Loucy (cell line): ENCODE measurements around the gene IL23R.

Experiments
- H2AFZ ChIP-seq: fragments of 200-600 bp; sonication (generic); 2 replicates; pipeline ENCODE4 v1.6.0; 2016; ENCODE audit warnings: antibody characterized with exemption, mild to moderate bottlenecking, low read length, moderate library complexity
- H3F3A ChIP-seq: fragments of 200-600 bp; 2 replicates; pipeline ENCODE4 v1.6.0; 2016; ENCODE audit warnings: antibody characterized with exemption, low read depth, mild to moderate bottlenecking
- H3K27me3 ChIP-seq: fragments of 200-600 bp; sonication (generic); 2 replicates; pipeline ENCODE4 v1.6.1; 2014; ENCODE audit warnings: low read length, mild to moderate bottlenecking; ENCODE audit not compliant: insufficient read depth, poor library complexity, severe bottlenecking
- H3K36me3 ChIP-seq: fragments of 200-600 bp; sonication (generic); 2 replicates; pipeline ENCODE4 v1.6.1; 2016; ENCODE audit warnings: low read length; ENCODE audit not compliant: insufficient read depth
- H3K4me1 ChIP-seq: fragments of 200-600 bp; sonication (generic); 2 replicates; pipeline ENCODE4 v1.5.1; 2014; ENCODE audit warnings: low read length, mild to moderate bottlenecking; ENCODE audit not compliant: insufficient read depth, poor library complexity, severe bottlenecking
- H3K4me2 ChIP-seq: fragments of 200-600 bp; sonication (generic); 2 replicates; pipeline ENCODE4 v1.6.0; 2014; ENCODE audit warnings: antibody characterized with exemption, low read length, low read depth, mild to moderate bottlenecking; ENCODE audit not compliant: poor library complexity, severe bottlenecking
- H3K4me3 ChIP-seq: fragments of 200-600 bp; sonication (generic); 2 replicates; pipeline ENCODE4 v1.5.1; 2014; ENCODE audit warnings: low read length, mild to moderate bottlenecking, mixed read lengths; ENCODE audit not compliant: poor library complexity, severe bottlenecking
- H3K79me2 ChIP-seq: fragments of 200-600 bp; sonication (generic); 2 replicates; pipeline ENCODE4 v1.6.1; 2014; ENCODE audit warnings: low read length; ENCODE audit not compliant: insufficient read depth
- H3K9ac ChIP-seq: fragments of 200-600 bp; sonication (generic); 2 replicates; pipeline ENCODE4 v1.6.0; 2014; ENCODE audit warnings: mild to moderate bottlenecking, low read depth, low read length, moderate library complexity; ENCODE audit not compliant: poor library complexity, severe bottlenecking
- H3K9me2 ChIP-seq: fragments of 200-600 bp; sonication (generic); replicated peaks from 2 replicates; pipeline ENCODE4 v1.6.1; 2016; ENCODE audit warnings: low read depth, low read length, mixed read lengths
- H3K9me3 ChIP-seq: fragments of 200-600 bp; sonication (generic); 2 replicates; pipeline ENCODE4 v1.6.1; 2014; ENCODE audit warnings: mild to moderate bottlenecking, antibody characterized with exemption, low read length, low read depth; ENCODE audit not compliant: insufficient read depth
- H4K20me1 ChIP-seq: fragments of 200-600 bp; sonication (generic); 2 replicates; pipeline ENCODE4 v1.6.0; 2014; ENCODE audit warnings: antibody characterized with exemption, low read length, mild to moderate bottlenecking; ENCODE audit not compliant: insufficient read depth, poor library complexity, severe bottlenecking
- CTCF ChIP-seq: fragments of 200-600 bp; sonication (generic); conservative IDR thresholded peaks from 2 replicates; pipeline ENCODE4 v1.5.1; 2014; ENCODE audit warnings: mild to moderate bottlenecking, antibody characterized with exemption, low read length
- EZH2phosphoT487 ChIP-seq: fragments of 200-600 bp; IDR thresholded peaks from 2 replicates; pipeline ENCODE4 v1.6.1; 2018; ENCODE audit warnings: antibody characterized with exemption, mild to moderate bottlenecking, moderate library complexity, borderline replicate concordance

Gene IL23R

GRCh38 chr1:67294836-67295617 is 128.8 kb downstream of the IL23R start:
- H3K36me3 ChIP-seq, result no peaks in the 10 kb centered on the region
- H3K4me3 ChIP-seq, result no peak overlapping the region
- H3K79me2 ChIP-seq, result no peaks in the 10 kb centered on the region
- H3K9me3 ChIP-seq, result no peaks in the 10 kb centered on the region
- no peak overlapping the region for H3K4me2 ChIP-seq
- peaks cover 5% of the 10 kb centered on the region for H3K4me1 ChIP-seq
- no peaks in the 10 kb centered on the region for H3K27me3 ChIP-seq
- H3F3A ChIP-seq, result no peaks in the 10 kb centered on the region
- no peak overlapping the region for H2AFZ ChIP-seq
- H3K9me2 ChIP-seq, result no peaks in the 10 kb centered on the region
- H4K20me1 ChIP-seq, result no peaks in the 10 kb centered on the region
- no peak for TF ChIP-seq CTCF
- TF ChIP-seq EZH2phosphoT487, result no peak
- H3K9ac ChIP-seq, result no peak overlapping the region

- H3K4me2 ChIP-seq, result no peak overlapping the region
- H3K79me2 ChIP-seq, result no peaks in the 10 kb centered on the region
- no peaks in the 10 kb centered on the region for H3K9me3 ChIP-seq
- no peaks in the 10 kb centered on the region for H3F3A ChIP-seq
- peaks cover 13% of the 10 kb centered on the region for H3K4me1 ChIP-seq
- no peaks in the 10 kb centered on the region for H3K36me3 ChIP-seq
- H3K27me3 ChIP-seq, result no peaks in the 10 kb centered on the region
- H4K20me1 ChIP-seq, result no peaks in the 10 kb centered on the region
- no peaks in the 10 kb centered on the region for H3K9me2 ChIP-seq
- H3K4me3 ChIP-seq, result no peak overlapping the region
- TF ChIP-seq CTCF (peak; percentile 14; the same call in 1 of the 2 replicates), EZH2phosphoT487 (no peak)
- no peak overlapping the region for H2AFZ ChIP-seq
- no peak overlapping the region for H3K9ac ChIP-seq
These were observed 132.5 kb downstream of the IL23R start for GRCh38 chr1:67298762-67299161.

GRCh38 chr1:67299296-67299695 is 133.0 kb downstream of the IL23R start:
- Histone ChIP-seq H4K20me1 (no peaks in the 10 kb centered on the region), H3K27me3 (no peaks in the 10 kb centered on the region), H3K9ac (no peak overlapping the region), H3K4me3 (no peak overlapping the region), H3F3A (no peaks in the 10 kb centered on the region), H3K79me2 (no peaks in the 10 kb centered on the region), H3K4me1 (peaks cover 13% of the 10 kb centered on the region), H3K4me2 (no peak overlapping the region), H3K9me3 (no peaks in the 10 kb centered on the region), H3K36me3 (no peaks in the 10 kb centered on the region), H3K9me2 (no peaks in the 10 kb centered on the region), H2AFZ (no peak overlapping the region)
- TF ChIP-seq CTCF, result no peak
- no peak for TF ChIP-seq EZH2phosphoT487
